Measurements from ENCODE around the gene SLC41A3.

DNA sequence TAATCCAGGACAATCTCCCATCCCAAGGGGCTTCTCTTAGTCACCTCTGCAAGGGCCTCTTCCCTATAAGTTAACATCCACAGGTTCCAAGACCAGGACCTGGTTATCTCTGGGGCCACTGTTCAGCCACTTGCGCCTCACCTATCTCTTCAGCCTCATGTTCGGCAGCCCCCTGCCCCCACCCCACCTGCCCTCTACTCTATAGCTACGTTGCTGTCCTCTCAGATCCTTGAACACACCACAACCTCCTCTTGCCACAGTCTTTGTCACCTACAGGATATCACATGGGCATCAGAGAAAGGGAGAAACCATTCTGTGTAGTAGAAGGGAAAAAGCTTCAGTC, 33.9 kb downstream of the SLC41A3 start:
- TF ChIP-seq, protein P1, sequence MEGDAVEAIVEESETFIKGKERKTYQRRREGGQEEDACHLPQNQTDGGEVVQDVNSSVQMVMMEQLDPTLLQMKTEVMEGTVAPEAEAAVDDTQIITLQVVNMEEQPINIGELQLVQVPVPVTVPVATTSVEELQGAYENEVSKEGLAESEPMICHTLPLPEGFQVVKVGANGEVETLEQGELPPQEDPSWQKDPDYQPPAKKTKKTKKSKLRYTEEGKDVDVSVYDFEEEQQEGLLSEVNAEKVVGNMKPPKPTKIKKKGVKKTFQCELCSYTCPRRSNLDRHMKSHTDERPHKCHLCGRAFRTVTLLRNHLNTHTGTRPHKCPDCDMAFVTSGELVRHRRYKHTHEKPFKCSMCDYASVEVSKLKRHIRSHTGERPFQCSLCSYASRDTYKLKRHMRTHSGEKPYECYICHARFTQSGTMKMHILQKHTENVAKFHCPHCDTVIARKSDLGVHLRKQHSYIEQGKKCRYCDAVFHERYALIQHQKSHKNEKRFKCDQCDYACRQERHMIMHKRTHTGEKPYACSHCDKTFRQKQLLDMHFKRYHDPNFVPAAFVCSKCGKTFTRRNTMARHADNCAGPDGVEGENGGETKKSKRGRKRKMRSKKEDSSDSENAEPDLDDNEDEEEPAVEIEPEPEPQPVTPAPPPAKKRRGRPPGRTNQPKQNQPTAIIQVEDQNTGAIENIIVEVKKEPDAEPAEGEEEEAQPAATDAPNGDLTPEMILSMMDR (conservative IDR thresholded peaks at IDR 0.05 in 1 of 2, IDR thresholded peaks at IDR 0.05 in 1 of 2; ENCODE audit: low read depth in 1 of 2, low read length in 2 of 2): no peak
- TF ChIP-seq EZH2 (IDR thresholded peaks at IDR 0.05; ENCODE audit: low read length, missing control alignments): no peak
